K562 (cell line): ENCODE results near the gene PTPN7. TPM values are rescaled to one million over a fixed set of nuclear protein-coding genes. Genes with fewer than 3 reads are reported as not detected.

ENCODE experiments used
- ATF3 ChIP-seq, 2 experiments: fragments of 450-650 bp in 1 of 2; sonication (generic) in 1 of 2; formaldehyde crosslinking in 1 of 2; IDR thresholded peaks in 1 of 2; conservative IDR thresholded peaks in 1 of 2; 2 replicates each; pipeline versions ENCODE4 v1.6.1 to v1.8.1; 2016 to 2023; ENCODE audit warnings: mild to moderate bottlenecking in 2 of 2, moderate library complexity in 2 of 2, inconsistent platforms in 1 of 2, missing genetic modification reagents in 1 of 2
- E2F3 ChIP-seq: fragments of 250-450 bp; sonication (Bioruptor Pico); IDR thresholded peaks from 2 replicates; pipeline ENCODE4 v1.4.0; 2020; ENCODE audit warnings: mild to moderate bottlenecking
- ETV5 ChIP-seq: sonication (generic); formaldehyde crosslinking; IDR thresholded peaks from 2 replicates; pipeline ENCODE4 v1.4.0; 2020; ENCODE audit warnings: low read depth, mild to moderate bottlenecking, missing genetic modification reagents
- FOXK2 ChIP-seq, 2 experiments: fragments of 450-650 bp; IDR thresholded peaks in 1 of 2; conservative IDR thresholded peaks in 1 of 2; 2 replicates each; pipeline ENCODE4 v1.6.1; 2016; ENCODE audit warnings: low read depth in 2 of 2, mild to moderate bottlenecking in 1 of 2
- JUNB ChIP-seq: fragments of 450-650 bp; formaldehyde crosslinking; conservative IDR thresholded peaks from 2 replicates; pipeline ENCODE4 v1.4.0; 2020; ENCODE audit warnings: mild to moderate bottlenecking
- JUND ChIP-seq, 2 experiments: IDR thresholded peaks; 2 replicates in 1 of 2; 3 replicates in 1 of 2; pipeline ENCODE4 v1.6.1; 2011; ENCODE audit warnings: borderline replicate concordance in 2 of 2, low read depth in 2 of 2, low read length in 2 of 2, improper control_type of control experiment in 1 of 2, missing biosample characterization in 1 of 2, missing genetic modification characterization in 1 of 2, missing genetic modification reagents in 1 of 2
- KLF1 ChIP-seq: fragments of 450-650 bp; IDR thresholded peaks from 2 replicates; pipeline ENCODE4 v1.6.1; 2016; ENCODE audit warnings: missing genetic modification characterization, missing compliant biosample characterization
- PYGO2 ChIP-seq: fragments of 450-650 bp; IDR thresholded peaks from 2 replicates; pipeline ENCODE4 v1.6.1; 2016; ENCODE audit warnings: mild to moderate bottlenecking, missing genetic modification characterization, moderate library complexity, missing compliant biosample characterization
- RBM39 ChIP-seq: fragments of 200-400 bp; formaldehyde crosslinking; optimal IDR thresholded peaks from 2 replicates; pipeline ENCODE3; 2018; ENCODE audit warnings: low read depth, low read length
- ZNF280B ChIP-seq: fragments of 250-450 bp; sonication (Bioruptor Pico); IDR thresholded peaks from 2 replicates; pipeline ENCODE4 v1.5.1; 2021; ENCODE audit warnings: mild to moderate bottlenecking
- ZNF740 ChIP-seq, 3 experiments: fragments of 200-800 bp in 1 of 3; sonication (Bioruptor generic) in 1 of 3; sonication (generic) in 1 of 3; formaldehyde crosslinking in 1 of 3; IDR thresholded peaks; 2 replicates each; pipeline versions ENCODE4 v1.6.1 to v1.8.0; 2016 to 2022; ENCODE audit warnings: mild to moderate bottlenecking in 2 of 3, missing compliant biosample characterization in 2 of 3, missing genetic modification characterization in 2 of 3, missing genetic modification reagents in 1 of 3
- polyA plus RNA-seq, 8 experiments: library from polyadenylated mRNA; depleted of rRNA in 4 of 8; stranded (reverse) in 5 of 8; unstranded in 3 of 8; fragments of >200 nt; fragmentation: Nextera tagmentation in 2 of 8; fragmentation: Illumina TruSeq in 1 of 8; extraction: Ambion mirVana in 2 of 8; extraction: Trizol in 1 of 8; gene quantifications; 2 replicates each; pipeline versions ENCODE4 v1.2.1 to v1.2.3, GENCODE V29; 2011 to 2014; ENCODE audit warnings: inconsistent platforms in 1 of 8, missing spikeins in 1 of 8
- total RNA-seq, 7 experiments: library from RNA; depleted of rRNA in 6 of 7; stranded (reverse); fragments of >200 nt in 6 of 7; fragmentation: Illumina TruSeq in 2 of 7; extraction: Trizol in 2 of 7; gene quantifications; 2 replicates each; pipeline versions ENCODE4 v1.2.1 to v1.2.3, GENCODE V29; 2011 to 2021; ENCODE audit warnings: low replicate concordance in 1 of 7
- TF ChIP-seq, protein P1 (sequence below), 3 experiments: fragments of 200-800 bp in 1 of 3; fragments of 250-450 bp in 1 of 3; fragments of 450-650 bp in 1 of 3; sonication (Bioruptor Pico) in 1 of 3; sonication (Bioruptor generic) in 1 of 3; formaldehyde crosslinking in 1 of 3; IDR thresholded peaks; 2 replicates each; pipeline versions ENCODE4 v1.6.1 to v1.8.0; 2016 to 2022; ENCODE audit warnings: mild to moderate bottlenecking in 2 of 3, missing genetic modification characterization in 2 of 3, missing compliant biosample characterization in 1 of 3, moderate library complexity in 1 of 3
- TF ChIP-seq, protein P2 (sequence below): fragments of 450-650 bp; formaldehyde crosslinking; IDR thresholded peaks from 2 replicates; pipeline ENCODE4 v1.4.0; 2020; ENCODE audit warnings: mild to moderate bottlenecking, mixed read lengths

PTPN7 gene
- total and polyA plus RNA-seq, 9 of the 15 experiments (the other 6 are each of a cell fraction or from before 2014, with no cell fraction given), result 18.7 to 144 (median 120) TPM

GRCh38 chr1:202165942-202166843, 5.8 kb upstream of the PTPN7 start (continued):
- TF ChIP-seq ATF3 (IDR thresholded peaks at IDR 0.05) (no peak), ATF3 (CRISPR knock-in tag; conservative IDR thresholded peaks at IDR 0.05) (no peak), RBM39 (no peak), FOXK2 (conservative IDR thresholded peaks at IDR 0.05 in 1 of 2, IDR thresholded peaks at IDR 0.05 in 1 of 2; ENCODE audit: low read depth in 2 of 2) (peak; percentile 69 to 81), ETV5 (CRISPR knock-in tag) (peak; percentile 39; the same call in 1 of the 2 replicates), KLF1 (tag) (no peak), E2F3 (CRISPR knock-in tag) (no peak), JUND (IDR thresholded peaks at IDR 0.05; ENCODE audit: borderline replicate concordance, low read depth, low read length) (peak; percentile 56; the same call in 1 of the 2 replicates), JUND (tag; IDR thresholded peaks at IDR 0.05; ENCODE audit: borderline replicate concordance, low read depth, low read length) (peak; percentile 59; the same call in 2 of the 3 replicates), ZNF740 (CRISPR knock-in tag; IDR thresholded peaks at IDR 0.05) (peak; percentile 86), ZNF740 (tag; IDR thresholded peaks at IDR 0.05) (no peak; a peak in 1 of 4 replicates), ZNF280B (no peak), PYGO2 (tag) (no peak), JUNB (no peak)
- TF ChIP-seq, protein P1, sequence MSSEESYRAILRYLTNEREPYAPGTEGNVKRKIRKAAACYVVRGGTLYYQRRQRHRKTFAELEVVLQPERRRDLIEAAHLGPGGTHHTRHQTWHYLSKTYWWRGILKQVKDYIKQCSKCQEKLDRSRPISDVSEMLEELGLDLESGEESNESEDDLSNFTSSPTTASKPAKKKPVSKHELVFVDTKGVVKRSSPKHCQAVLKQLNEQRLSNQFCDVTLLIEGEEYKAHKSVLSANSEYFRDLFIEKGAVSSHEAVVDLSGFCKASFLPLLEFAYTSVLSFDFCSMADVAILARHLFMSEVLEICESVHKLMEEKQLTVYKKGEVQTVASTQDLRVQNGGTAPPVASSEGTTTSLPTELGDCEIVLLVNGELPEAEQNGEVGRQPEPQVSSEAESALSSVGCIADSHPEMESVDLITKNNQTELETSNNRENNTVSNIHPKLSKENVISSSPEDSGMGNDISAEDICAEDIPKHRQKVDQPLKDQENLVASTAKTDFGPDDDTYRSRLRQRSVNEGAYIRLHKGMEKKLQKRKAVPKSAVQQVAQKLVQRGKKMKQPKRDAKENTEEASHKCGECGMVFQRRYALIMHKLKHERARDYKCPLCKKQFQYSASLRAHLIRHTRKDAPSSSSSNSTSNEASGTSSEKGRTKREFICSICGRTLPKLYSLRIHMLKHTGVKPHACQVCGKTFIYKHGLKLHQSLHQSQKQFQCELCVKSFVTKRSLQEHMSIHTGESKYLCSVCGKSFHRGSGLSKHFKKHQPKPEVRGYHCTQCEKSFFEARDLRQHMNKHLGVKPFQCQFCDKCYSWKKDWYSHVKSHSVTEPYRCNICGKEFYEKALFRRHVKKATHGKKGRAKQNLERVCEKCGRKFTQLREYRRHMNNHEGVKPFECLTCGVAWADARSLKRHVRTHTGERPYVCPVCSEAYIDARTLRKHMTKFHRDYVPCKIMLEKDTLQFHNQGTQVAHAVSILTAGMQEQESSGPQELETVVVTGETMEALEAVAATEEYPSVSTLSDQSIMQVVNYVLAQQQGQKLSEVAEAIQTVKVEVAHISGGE (CRISPR knock-in tag; IDR thresholded peaks at IDR 0.05), result no peak
- TF ChIP-seq, protein P2, sequence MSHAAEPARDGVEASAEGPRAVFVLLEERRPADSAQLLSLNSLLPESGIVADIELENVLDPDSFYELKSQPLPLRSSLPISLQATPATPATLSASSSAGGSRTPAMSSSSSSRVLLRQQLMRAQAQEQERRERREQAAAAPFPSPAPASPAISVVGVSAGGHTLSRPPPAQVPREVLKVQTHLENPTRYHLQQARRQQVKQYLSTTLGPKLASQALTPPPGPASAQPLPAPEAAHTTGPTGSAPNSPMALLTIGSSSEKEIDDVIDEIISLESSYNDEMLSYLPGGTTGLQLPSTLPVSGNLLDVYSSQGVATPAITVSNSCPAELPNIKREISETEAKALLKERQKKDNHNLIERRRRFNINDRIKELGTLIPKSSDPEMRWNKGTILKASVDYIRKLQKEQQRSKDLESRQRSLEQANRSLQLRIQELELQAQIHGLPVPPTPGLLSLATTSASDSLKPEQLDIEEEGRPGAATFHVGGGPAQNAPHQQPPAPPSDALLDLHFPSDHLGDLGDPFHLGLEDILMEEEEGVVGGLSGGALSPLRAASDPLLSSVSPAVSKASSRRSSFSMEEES (CRISPR knock-in tag), result no peak
